ENCODE measurements around the gene ATP1A4.

The ATP1A4 gene

DNA sequence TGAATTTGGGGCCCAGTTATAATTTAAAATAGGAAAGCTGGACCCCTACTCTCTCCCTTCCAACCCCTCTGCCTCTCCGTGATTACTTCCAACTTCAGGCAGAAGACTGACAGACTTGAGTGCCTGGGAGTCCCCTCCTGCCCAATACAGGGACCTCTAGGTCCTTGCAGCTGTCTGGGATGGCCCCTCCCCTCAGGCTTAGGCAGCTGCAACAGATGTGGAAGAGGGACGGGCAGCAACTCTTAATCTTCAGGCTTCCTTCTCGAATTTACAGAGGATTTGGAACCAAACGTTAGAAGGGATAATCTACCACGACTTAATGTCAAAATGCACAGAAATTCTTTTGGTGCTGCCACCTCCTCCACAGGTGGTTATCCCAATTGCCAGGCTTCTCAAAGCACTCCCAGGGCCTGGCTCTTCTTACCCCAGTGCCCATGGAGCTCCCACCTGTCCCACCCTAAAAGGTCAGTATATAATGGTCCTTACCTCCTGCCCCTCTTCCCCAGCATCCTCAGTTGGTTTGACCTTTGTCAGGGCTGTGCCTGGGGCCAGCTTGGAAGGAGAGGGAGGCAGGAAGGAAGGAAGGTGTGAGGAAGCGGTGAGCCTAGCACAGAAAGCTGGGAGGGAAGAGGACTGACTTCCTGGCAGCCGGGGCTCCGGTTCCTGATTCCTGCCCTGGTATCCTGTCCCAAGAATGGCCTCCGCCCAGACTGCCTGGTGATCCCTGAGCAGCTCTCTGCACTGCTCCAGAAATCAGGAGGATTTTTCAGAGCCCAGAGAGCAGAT is 56.6 kb downstream of the ATP1A4 start:
- DNase-seq: no peak

- DNase-seq: no peak
Observed at GRCh38 chr1:160208557-160209320, 57.3 kb downstream of the ATP1A4 start.

DNA sequence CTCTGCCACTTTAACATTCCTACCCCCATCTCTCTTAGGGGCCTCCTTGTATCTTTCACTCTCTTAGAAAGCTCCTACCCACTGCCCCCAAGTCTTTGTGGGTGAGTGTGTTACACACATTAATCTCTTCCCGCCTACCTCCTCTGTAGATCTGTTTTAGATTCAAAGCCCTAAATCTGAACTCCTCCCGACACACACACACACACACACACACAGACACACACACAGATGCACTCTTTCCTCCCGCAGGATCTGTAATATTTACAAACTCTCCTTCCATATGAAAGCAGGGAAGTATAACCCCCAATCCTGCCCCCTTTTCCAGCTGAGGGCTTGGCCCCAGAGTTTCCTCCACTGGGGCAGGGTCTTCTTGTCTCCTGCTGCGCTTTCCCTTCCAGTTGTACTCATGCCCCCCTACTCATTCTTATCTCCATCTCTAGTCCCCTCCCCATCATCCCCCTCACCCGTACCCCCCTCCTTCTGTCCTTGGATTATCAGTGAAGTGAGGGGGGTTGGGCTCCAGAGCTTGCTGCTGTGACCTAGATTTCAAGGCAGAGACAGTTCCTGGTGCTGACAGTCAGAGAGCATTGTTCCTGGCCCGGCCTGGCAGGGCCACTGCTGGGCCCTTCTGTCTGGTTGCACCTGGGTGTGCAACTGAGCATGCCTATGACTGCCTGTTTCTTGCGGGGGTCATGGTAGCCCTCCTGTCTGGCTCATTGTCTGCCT is 58.1 kb downstream of the ATP1A4 start:
- no peak for DNase-seq

GRCh38 chr1:160210561-160210960 is 59.2 kb downstream of the ATP1A4 start:
- no peak for DNase-seq

- DNase-seq: no peak
Observed at GRCh38 chr1:160211046-160211790, 59.8 kb downstream of the ATP1A4 start.

GRCh38 chr1:160214481-160215140 is 63.2 kb downstream of the ATP1A4 start:
- no peak for DNase-seq

DNA sequence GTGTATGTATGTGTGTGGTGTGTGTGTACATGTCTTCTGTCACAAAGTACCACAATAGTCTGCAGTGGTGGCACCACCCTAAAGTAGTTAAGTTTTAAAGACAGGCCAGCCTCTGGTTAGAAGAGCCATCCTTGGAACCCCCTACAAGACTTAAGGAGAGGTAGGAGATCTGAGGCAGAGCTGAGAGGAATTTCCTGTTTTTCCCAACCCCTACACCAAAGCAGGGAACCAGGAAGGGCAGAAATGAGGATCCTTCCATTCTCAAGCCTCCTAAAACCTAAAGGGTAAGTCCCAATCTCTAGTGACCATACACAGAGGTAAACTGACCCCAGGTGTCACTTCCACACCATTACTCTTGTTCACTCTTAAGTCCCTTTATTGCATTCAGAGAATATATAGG is 64.9 kb downstream of the ATP1A4 start:
- DNase-seq: no peak

GRCh38 chr1:160217481-160218051 is 66.2 kb downstream of the ATP1A4 start:
- no peak for DNase-seq

- DNase-seq: peak; percentile 44
Observed at GRCh38 chr1:160219062-160219929, 67.9 kb downstream of the ATP1A4 start.

- DNase-seq: no peak
Observed at GRCh38 chr1:160220301-160220700, 68.9 kb downstream of the ATP1A4 start.

GRCh38 chr1:160221089-160221488 is 69.7 kb downstream of the ATP1A4 start:
- no peak for DNase-seq

DNA sequence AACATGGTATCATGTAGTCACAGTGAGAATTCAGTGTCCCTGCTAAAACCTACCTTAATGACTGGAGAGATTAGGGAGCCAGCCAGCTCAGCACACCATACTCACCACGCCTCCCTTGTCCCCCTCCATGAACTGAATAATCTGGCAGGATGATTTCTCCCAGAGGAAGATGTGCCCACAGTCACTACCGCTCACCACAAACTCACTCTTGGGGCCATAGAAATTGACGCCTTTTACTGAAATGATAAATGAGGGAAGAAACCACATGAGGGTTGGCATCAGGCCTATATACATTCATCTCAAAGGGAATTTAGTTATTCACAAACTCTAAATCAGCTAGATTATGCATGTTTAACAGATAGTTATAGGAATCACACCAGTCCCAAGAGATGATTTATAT is 71.1 kb downstream of the ATP1A4 start:
- DNase-seq: no peak

GRCh38 chr1:160224606-160225005 is 73.2 kb downstream of the ATP1A4 start:
- DNase-seq: no peak

- no peak for DNase-seq
Observed at GRCh38 chr1:160225345-160225744, 73.9 kb downstream of the ATP1A4 start.

GRCh38 chr1:160226623-160227022 is 75.2 kb downstream of the ATP1A4 start:
- DNase-seq: no peak

DNA sequence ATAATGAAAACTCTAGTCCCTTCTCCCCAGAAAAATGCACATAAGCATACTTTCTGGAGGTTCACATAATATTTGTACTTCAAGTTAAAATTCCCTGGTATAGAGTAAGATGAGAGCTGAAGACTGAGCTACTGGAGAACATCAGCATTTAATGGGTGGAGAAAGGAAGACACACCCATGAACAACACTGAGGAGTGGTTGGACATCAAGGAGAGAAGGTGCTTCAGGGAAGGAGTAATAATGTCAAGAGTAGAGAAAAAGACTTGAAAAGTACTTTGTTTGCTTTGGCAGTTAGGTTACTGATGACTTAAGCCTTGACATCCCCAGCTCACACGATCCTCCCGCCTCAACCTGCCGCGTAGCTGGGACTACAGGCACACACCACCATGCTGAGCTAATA is 75.6 kb downstream of the ATP1A4 start:
- no peak for DNase-seq

GRCh38 chr1:160227561-160227960 is 76.2 kb downstream of the ATP1A4 start:
- no peak for DNase-seq

GRCh38 chr1:160228431-160228830 is 77.0 kb downstream of the ATP1A4 start:
- no peak for DNase-seq

DNA sequence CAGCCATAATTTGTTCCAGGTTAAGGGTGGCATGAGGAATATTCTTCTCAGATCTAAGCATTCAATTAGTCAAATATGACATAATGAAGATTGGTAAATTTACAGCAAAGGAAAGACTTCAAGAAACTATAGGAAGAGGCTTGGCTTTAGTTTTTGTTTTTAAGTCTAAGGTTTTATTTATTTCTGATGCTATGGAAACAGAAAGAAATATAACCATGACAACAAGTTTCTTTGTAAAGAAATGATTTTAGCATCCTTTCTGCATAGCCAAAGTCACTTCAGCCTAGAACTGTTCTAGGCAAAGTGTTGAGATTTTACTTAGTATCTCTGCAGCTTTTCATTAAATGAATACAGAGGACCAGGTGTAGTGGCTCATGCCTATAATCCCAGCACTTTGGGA is 81.5 kb downstream of the ATP1A4 start:
- DNase-seq: no peak
